HG02884 (cell line): ENCODE measurements around the gene NMT1.

Source experiments
- ATAC-seq: cut with Tn5 transposase; IDR thresholded peaks from one replicate; pipeline ENCODE4 v1.9.1; 2021; ENCODE audit warnings: mild to moderate bottlenecking, moderate library complexity; ENCODE audit not compliant: unreplicated experiment

NMT1 gene

GRCh38 chr17:45149037-45149668 lies 88.0 kb downstream of the NMT1 start:
- no peak for ATAC-seq

GRCh38 chr17:45149669-45150664 lies 88.8 kb downstream of the NMT1 start:
- no peak for ATAC-seq

GRCh38 chr17:45150911-45151809 lies 90.0 kb downstream of the NMT1 start:
- no peak for ATAC-seq

GRCh38 chr17:45155029-45155428 lies 93.9 kb downstream of the NMT1 start:
- no peak for ATAC-seq

- ATAC-seq = no peak
Observed at GRCh38 chr17:45155483-45155882, 94.4 kb downstream of the NMT1 start.

- no peak for ATAC-seq
Observed at GRCh38 chr17:45156242-45156641, 95.1 kb downstream of the NMT1 start.
